Stimulated activated CD4-positive, alpha-beta T cell treated with anti-CD3 and anti-CD28 coated beads, Interleukin-4, amount 100 ng/mL, for 48 hours (primary cell): ENCODE data around the gene APLN.

Experiments
- DNase-seq, 2 donors: peaks; one replicate each; pipeline ENCODE4 v3.0.0-alpha.2; 2020; ENCODE audit warnings: low read depth in 2 of 2

The APLN gene

GRCh38 chrX:129596077-129596476, 58.7 kb downstream of the APLN start:
- no peak for DNase-seq
